Hematopoietic multipotent progenitor cell treated with erythropoietin and hydrocortisone succinate and interleukin-3 and kit ligand, for 6 days (in vitro differentiated cells): ENCODE data around the gene C22orf23.

Source experiments
- DNase-seq: peaks from one replicate; pipeline ENCODE4 v3.0.0-alpha.2; 2015

The C22orf23 gene

GRCh38 chr22:37924386-37925065 is 28.9 kb downstream of the C22orf23 start:
- no peak for DNase-seq

GRCh38 chr22:37923927-37924326 is 29.5 kb downstream of the C22orf23 start:
- no peak for DNase-seq

- peak; percentile 31 for DNase-seq
Measured at GRCh38 chr22:37922191-37922590, 31.2 kb downstream of the C22orf23 start.

GRCh38 chr22:37920126-37920525 is 33.3 kb downstream of the C22orf23 start:
- no peak for DNase-seq

GRCh38 chr22:37918580-37919270 is 34.7 kb downstream of the C22orf23 start:
- DNase-seq: no peak

GRCh38 chr22:37917874-37918548 is 35.4 kb downstream of the C22orf23 start:
- DNase-seq: no peak

GRCh38 chr22:37916311-37916710 is 37.1 kb downstream of the C22orf23 start:
- no peak for DNase-seq

DNA sequence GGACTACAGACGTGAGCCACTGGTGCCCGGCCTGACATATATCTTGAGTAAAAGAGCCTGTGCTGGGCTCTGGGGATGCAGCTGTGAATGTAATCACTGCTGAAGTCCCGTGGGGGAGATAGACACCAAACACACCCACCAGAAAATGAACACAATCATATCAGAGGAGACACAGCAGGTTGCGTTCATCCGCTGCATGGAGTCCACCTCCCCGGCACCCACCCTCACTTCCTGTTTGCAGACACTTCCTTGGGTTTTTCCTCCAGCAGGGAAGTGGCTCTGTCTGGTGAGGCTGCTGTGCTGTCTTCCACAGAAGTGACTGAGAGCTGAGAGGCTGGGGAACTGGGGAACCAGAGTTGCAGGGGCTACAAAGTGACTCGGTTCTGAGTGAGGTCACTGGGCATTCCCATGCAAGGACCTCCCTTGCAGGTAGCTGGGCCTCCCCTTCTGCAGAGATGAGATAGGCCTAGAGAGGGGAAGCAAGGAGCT is 40.1 kb downstream of the C22orf23 start:
- no peak for DNase-seq

GRCh38 chr22:37912171-37912570 is 41.2 kb downstream of the C22orf23 start:
- DNase-seq: no peak

GRCh38 chr22:37911697-37912096 is 41.7 kb downstream of the C22orf23 start:
- no peak for DNase-seq

- no peak for DNase-seq
Measured at GRCh38 chr22:37910890-37911672, 42.3 kb downstream of the C22orf23 start.

- no peak for DNase-seq
Measured at GRCh38 chr22:37909766-37910165, 43.6 kb downstream of the C22orf23 start.

DNA sequence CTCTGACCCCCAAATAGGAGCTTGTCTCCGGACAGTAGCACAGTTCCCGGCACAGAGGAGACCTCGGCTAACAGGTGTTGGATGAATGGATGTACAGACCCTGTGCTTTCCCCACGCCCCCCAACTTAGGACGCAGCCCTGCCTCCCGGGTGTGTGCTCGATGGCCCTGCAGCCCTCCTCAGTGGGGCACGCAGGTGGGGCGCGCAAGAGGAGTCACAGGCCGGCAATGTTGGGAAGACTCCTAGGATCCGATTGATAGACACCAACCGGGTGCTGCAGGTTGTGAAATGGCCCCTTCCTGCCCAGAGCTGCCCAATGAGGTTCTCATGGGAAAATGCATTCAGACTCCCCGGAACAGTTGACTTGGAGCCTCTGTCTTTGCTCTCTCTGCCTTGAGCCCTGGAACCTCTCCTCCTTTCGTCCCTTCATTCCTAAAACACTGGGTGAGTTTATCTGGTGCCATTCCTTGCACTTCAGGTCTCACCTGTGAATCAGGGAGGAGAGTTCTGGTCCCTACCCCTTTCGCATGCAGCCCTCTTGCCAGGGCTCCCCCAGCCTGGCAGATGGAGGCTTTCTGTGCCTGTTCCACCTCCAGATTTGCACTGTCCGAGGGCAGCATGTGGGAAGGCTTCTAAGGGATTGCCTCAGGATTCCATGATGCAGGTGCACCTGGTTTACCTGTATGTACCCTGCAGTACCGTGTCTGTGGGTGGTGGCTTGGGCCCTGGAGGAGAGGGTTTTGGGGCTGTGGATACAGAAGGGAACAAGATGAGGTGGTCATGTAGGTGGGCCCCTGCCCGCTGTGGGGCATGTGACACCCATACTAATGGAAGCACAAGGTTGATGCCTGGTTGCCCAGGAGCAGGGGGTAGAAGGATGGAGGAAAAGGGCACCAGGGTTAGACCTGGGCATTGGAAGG is 46.1 kb downstream of the C22orf23 start:
- DNase-seq: no peak

DNA sequence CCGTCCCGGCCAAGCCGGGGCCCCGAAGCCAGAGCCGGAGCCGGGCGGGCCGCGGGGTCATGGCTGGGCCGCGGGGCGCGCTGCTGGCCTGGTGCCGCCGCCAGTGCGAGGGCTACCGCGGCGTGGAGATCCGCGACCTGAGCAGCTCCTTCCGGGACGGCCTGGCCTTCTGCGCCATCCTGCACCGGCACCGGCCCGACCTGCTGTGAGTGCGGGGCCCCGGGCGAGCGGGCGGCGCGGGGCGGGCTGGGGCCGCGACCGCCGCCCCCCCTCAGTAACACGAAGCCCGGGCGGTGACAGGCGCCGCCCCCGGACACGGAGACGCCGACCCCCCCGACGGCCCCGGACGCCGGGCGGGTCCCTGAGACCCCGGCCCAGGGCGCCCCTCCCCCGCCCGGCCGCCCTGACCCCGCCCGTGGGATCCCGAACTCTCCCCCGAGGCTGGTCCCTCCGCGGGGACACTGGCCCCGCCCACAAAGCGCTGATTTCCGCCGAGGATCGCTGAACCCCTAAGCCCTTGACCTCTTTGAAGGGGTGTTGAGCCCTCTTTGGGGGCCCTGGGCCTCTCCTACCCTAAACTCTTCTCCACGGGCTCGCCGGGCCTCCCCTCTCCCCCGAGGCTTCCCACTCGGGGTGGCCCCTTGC is 46.9 kb downstream of the C22orf23 start:
- DNase-seq: peak; percentile 33

DNA sequence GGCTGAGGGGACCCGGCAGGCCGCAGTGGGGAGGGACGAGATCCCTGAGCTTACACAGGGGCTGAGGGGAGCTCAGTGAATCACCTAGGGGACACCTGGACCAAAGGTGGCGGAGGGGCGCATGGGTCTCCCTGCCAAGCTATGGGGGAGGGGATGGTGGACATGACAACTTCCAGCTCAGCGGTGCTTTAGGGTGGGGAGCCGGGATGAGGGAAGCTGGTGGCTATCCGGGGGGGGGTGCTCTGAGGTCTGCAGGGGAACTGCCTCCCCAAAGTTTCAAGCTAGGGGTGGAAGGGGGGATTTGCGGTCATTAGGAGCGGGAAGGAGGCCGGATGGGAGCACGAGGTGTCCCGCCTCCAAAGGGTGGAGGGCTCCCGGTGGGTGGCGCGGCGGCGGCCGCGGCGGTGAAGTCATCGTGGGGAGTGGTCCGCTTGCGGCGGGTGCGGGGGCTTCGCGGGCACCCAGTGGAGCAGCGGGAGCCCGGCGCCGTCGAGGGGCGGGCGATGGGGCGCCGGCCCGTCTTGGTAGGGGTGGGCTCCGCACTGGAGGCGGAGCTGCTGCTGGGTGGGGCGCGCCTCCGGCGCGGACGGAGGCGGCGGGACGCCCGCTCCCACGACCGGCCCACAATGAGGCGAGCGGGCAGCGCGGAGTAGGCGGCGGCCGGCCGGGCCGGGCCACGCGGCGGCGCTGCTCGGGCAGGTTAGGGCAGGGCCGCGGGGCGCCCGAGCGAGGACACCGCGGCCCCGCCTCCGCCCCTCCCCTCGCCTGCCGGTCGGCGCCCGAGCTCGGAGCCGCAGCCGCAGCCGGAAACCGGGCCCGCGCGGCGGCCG is 47.7 kb downstream of the C22orf23 start, which contains the start of gene MICALL1:
Gene MICALL1, plus strand, starts transcription at position 764 of the 830 bp plus-strand sequence. CDS start 126 bp downstream, outside the sequence.
- peak; percentile 79 for DNase-seq

- DNase-seq: no peak
Measured at GRCh38 chr22:37904572-37905533, 48.5 kb downstream of the C22orf23 start.

DNA sequence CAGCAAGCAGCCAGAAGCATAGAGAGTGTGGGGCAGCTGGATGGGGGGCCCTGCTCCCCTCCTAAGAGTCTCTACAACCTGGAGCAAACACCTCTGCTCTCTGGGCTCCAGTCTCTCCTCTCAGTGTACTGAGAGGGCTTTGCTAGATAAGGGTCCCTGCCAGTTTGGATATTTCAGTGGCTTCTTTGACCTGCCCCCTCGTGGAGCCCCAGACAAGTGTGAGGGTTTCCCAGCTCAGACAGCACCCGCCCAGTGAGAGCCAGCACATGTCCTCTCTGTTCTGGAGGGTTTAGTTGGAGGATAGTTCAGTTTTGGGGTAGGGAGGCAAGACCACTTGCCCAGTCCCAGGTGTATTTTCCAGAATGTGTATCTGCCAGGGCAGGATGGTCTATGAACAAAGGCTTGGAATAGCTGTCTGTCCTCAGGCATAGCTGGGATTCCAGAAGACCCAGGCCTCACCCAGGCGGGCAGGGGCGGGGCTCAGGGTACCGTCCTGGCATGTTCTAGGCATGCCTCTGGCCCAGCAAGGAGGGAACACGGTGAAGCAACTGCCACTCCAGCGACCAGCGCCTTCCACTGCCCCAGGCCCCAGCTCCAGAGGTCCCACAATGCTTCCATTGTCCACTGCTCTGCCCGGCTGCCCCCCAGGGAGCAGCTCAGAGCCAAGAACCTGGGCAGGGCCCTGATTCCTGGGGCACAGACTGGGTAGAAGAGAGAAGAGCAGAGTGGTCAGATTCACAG is 54.8 kb downstream of the C22orf23 start:
- peak; percentile 45 for DNase-seq

GRCh38 chr22:37897807-37898206 is 55.6 kb downstream of the C22orf23 start:
- no peak for DNase-seq
